ENCODE results near the gene PPFIBP1. TPM values are rescaled to one million over a fixed set of nuclear protein-coding genes. Genes with fewer than 3 reads are reported as not detected.

The PPFIBP1 gene
- polyA plus RNA-seq, 2 of the 4 experiments (the other 2 are of a cell fraction), result 24.8 to 89.0 TPM

DNA sequence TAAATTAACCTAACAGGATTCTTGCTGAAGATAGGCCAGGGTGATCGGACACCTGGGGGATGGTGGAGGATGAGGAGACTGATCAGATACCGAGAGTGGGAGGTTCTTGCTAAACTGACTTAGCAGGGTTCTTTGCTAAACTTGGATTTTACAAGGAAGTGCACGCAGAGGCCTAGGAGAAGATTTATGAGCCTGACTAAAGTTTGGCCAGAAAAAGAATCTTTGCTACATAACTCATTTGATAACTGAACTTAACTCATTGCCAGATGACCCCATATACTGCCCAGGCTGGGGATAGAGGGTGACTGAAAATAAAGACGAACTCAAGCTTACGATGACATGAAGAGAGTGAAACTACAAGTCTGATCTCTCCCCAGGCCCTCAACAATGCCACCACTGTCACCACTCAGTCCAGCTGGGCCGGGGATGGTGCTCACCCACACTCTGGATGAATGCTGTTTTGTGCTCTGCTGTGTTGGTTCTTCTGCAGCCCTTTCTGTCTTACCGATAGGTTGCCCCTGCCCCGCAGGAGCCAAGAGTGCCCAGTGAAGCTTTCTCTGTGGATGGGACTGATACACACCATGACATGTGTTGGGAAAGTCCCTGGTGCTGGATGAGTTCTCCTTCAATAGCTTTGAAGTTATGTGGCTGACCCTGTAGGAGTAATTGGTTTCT is 29.0 kb downstream of the PPFIBP1 start:
- no peak for DNase-seq (ENCODE audit: low read depth in 1 of 2, low spot score in 1 of 2)
- CTCF ChIA-PET, result interaction anchor here (0.9 to 1.0 kb wide), 3 partner anchors 9 to 100 kb away, joined by 3 read pairs; no protein-coding TSS in a partner anchor
- POLR2A ChIA-PET, result no interaction called here
- peaks cover 71% of the 10 kb centered on the region for H3K4me1 ChIP-seq
- no peak for FAIRE-seq
- no peak overlapping the region for H3K4me3 ChIP-seq
- H3K4me2 ChIP-seq, result no peak overlapping the region
- peak overlapping the region in 1 of 2 experiments; percentile 96; a peak in 3 of 6 replicates for H3K27ac ChIP-seq
- no peaks in the 10 kb centered on the region for H3K9me3 ChIP-seq
- no peak for ATAC-seq
- TF ChIP-seq RCOR1 (IDR thresholded peaks at IDR 0.05; ENCODE audit: low read depth, low read length) (no peak), TFCP2L1 (CRISPR knock-in tag; IDR thresholded peaks at IDR 0.05) (no peak), ESRRA (IDR thresholded peaks at IDR 0.05; ENCODE audit: borderline replicate concordance, low read length) (no peak), KDM5A (IDR thresholded peaks at IDR 0.05) (no peak), E2F6 (IDR thresholded peaks at IDR 0.05; ENCODE audit: borderline replicate concordance, low read depth) (no peak), CEBPB (IDR thresholded peaks at IDR 0.05) (no peak), EHMT2 (IDR thresholded peaks at IDR 0.05; ENCODE audit: low read depth) (no peak), TP53 (CRISPR knock-in tag; IDR thresholded peaks at IDR 0.05) (no peak), CTCF (IDR thresholded peaks at IDR 0.05) (no peak), KDM1A (IDR thresholded peaks at IDR 0.05; ENCODE audit: low read depth) (no peak), SREBF2 (IDR thresholded peaks at IDR 0.05) (no peak), MAZ (IDR thresholded peaks at IDR 0.05; ENCODE audit: borderline replicate concordance, low read depth, low read length) (no peak), HDAC2 (IDR thresholded peaks at IDR 0.05) (no peak)
- TF ChIP-seq, protein P1, sequence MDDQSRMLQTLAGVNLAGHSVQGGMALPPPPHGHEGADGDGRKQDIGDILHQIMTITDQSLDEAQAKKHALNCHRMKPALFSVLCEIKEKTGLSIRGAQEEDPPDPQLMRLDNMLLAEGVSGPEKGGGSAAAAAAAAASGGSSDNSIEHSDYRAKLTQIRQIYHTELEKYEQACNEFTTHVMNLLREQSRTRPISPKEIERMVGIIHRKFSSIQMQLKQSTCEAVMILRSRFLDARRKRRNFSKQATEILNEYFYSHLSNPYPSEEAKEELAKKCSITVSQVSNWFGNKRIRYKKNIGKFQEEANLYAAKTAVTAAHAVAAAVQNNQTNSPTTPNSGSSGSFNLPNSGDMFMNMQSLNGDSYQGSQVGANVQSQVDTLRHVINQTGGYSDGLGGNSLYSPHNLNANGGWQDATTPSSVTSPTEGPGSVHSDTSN (IDR thresholded peaks at IDR 0.05), result no peak
- 93% methylated on average over 8 of the region's 8 CpGs for WGBS (ENCODE audit: missing lambda C conversion rate)

DNA sequence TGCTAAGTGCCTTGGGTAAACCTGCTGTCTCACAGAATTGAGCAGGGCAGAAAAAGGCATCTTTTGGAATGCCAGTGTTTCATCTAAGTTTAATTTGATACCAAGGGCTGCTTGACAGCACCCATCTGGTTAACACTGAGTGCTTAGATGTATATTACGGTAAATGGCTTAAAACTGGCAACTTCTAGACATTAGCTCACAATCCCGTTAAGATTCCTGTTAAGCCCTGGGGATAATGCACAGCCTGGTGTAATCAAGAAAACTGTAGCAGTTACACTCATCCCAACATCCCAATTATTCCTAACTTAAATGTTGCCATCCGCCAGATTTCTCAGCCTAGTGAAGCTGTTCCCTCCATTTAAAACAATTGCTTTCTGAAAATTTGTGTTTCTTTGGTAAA is 29.9 kb downstream of the PPFIBP1 start:
- H3K4me1 ChIP-seq, result peaks cover 62% of the 10 kb centered on the region
- DNase-seq (ENCODE audit: low read depth in 1 of 2, low spot score in 1 of 2), result no peak
- POLR2A ChIA-PET, result no interaction called here

More for the DNA sequence above, 29.9 kb downstream of the PPFIBP1 start:
- CTCF ChIA-PET, result interaction anchor here (0.9 to 1.4 kb wide), 3 partner anchors 8 to 99 kb away, joined by 3 read pairs; no protein-coding TSS in a partner anchor
- 97% methylated on average over 3 of the region's 3 CpGs for WGBS (ENCODE audit: missing lambda C conversion rate)
- Histone ChIP-seq H3K9me3 (no peaks in the 10 kb centered on the region), H3K4me3 (no peak overlapping the region), H3K4me2 (no peak overlapping the region; the same call in 2 of the 3 replicates), H3K27ac (peak overlapping the region in 1 of 2 experiments; percentile 65; a peak in 3 of 6 replicates)
- ATAC-seq, result no peak
- TF ChIP-seq JUN (IDR thresholded peaks at IDR 0.05), result no peak
- no peak for TF ChIP-seq MAZ (IDR thresholded peaks at IDR 0.05; ENCODE audit: borderline replicate concordance, low read depth, low read length)
- TF ChIP-seq FOXS1 (CRISPR knock-in tag; IDR thresholded peaks at IDR 0.05), result no peak
- no peak for TF ChIP-seq POLR2AphosphoS2 (conservative IDR thresholded peaks at IDR 0.05; ENCODE audit: low read length)
- TF ChIP-seq, protein P2, sequence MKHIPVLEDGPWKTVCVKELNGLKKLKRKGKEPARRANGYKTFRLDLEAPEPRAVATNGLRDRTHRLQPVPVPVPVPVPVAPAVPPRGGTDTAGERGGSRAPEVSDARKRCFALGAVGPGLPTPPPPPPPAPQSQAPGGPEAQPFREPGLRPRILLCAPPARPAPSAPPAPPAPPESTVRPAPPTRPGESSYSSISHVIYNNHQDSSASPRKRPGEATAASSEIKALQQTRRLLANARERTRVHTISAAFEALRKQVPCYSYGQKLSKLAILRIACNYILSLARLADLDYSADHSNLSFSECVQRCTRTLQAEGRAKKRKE (CRISPR knock-in tag; IDR thresholded peaks at IDR 0.05; ENCODE audit: low read depth), result no peak
- no peak for TF ChIP-seq GATA3 (IDR thresholded peaks at IDR 0.05; ENCODE audit: borderline replicate concordance)
- no peak for TF ChIP-seq POLR2A (IDR thresholded peaks at IDR 0.05; ENCODE audit: low read length)
- no peak for TF ChIP-seq CBX2 (IDR thresholded peaks at IDR 0.05; ENCODE audit: borderline replicate concordance, low read depth)
- no peak for TF ChIP-seq RNF2 (IDR thresholded peaks at IDR 0.05; ENCODE audit: borderline replicate concordance, low read depth)
- TF ChIP-seq CBX8 (IDR thresholded peaks at IDR 0.05), result no peak
- TF ChIP-seq CTCF (IDR thresholded peaks at IDR 0.05), result no peak
- FAIRE-seq, result no peak

Data from A549 (cell line).